ENCODE measurements around the gene RAF1.

- TF ChIP-seq CTCF (IDR thresholded peaks at IDR 0.05) (no peak), RAD21 (conservative IDR thresholded peaks at IDR 0.05 in 1 of 2, IDR thresholded peaks at IDR 0.05 in 1 of 2) (no peak), CHD2 (IDR thresholded peaks at IDR 0.05; ENCODE audit: low read length, partially characterized antibody) (no peak), POLR2AphosphoS2 (conservative IDR thresholded peaks at IDR 0.05; ENCODE audit: low read length) (no peak), POLR2A (IDR thresholded peaks at IDR 0.05; ENCODE audit: low read length) (no peak), ZC3H11A (IDR thresholded peaks at IDR 0.05) (no peak), MAX (IDR thresholded peaks at IDR 0.05) (no peak), ELK1 (IDR thresholded peaks at IDR 0.05; ENCODE audit: low read depth, low read length) (no peak), MAFK (IDR thresholded peaks at IDR 0.05; ENCODE audit: partially characterized antibody) (no peak), PHF8 (IDR thresholded peaks at IDR 0.05; ENCODE audit: borderline replicate concordance, low read depth) (no peak), ZFP36 (IDR thresholded peaks at IDR 0.05; ENCODE audit: borderline replicate concordance, partially characterized antibody) (no peak), RFX5 (IDR thresholded peaks at IDR 0.05) (no peak), SMC3 (IDR thresholded peaks at IDR 0.05) (no peak), USF2 (IDR thresholded peaks at IDR 0.05) (no peak)
These were observed 79.8 kb downstream of the RAF1 start for GRCh38 chr3:12584083-12584482.

Measured in A549 (cell line).